Central memory CD4-positive, alpha-beta T cell (primary cell): ENCODE measurements around the gene FTO.
"Not testable (repeated sequence)": the region's sequence is repeated elsewhere in the genome, so short reads cannot be mapped to it uniquely, and the experiment has no call there.

Experiments
- DNase-seq: peaks from one replicate; pipeline ENCODE4 v3.0.0; 2022

Gene FTO

DNA sequence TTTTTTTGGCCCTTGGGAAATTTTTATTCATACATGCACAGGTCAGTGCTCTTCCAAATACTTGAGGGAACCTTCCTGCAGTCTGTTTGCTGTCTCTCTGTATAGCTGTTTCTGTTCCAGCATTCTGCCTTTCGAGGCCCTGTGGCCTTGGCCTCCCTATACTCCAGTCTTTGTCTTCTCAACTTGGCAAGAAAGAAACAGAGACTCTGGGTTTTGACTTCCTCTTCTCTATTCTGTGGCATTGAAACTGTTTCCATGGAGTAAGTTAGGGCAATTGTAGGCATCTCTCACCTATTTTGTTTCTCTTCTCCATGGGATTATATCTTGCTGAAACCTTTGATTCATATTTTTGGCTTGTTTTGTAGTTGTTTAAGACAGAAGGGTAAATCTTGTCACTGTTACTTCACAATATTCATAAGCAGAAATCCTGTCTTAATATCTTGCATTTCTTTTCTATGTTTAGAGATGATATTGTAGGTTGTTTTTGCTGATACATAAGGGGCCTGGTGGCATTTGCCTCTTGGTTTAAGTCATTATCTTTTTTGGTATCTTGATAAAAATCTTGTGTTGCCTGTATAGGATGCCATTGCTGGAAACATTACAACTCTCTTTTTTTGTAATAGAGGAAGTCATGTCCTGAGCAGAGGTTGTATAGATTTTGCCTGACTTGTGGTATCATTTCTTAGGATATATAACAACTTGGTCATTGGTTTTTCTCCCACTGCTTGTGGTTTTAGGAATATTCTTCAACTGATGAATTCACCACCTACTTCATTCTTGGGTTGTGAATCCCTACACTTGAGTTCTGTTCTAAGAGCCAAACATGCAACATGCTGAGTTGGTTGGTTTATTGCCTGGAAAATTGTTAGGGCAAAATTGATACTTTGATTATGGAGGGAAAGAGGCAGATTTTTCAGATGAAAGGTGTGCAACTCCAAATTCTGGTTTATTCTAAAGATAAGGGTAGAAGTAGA is 168.6 kb downstream of the FTO start:
- no peak for DNase-seq

DNA sequence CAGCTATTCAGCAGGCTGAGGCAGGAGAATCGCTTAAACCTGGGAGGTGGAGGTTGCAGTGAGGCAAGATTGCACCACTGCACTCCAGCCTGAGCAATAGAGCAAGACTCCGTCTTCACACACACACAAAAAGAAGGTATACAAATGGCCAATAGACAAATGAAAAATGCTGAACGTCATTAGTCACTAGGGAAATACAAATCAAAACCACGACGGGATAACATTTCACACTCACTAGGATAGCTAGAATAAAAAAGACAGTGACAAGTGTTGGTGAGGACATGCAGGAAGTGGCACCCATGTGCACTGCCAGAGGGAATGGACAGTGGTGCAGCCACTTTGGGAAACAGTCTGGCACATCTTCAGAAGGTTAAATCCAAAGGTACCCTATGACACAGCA is 172.9 kb downstream of the FTO start:
- DNase-seq = no peak

- no peak for DNase-seq
Observed at GRCh38 chr16:53878216-53878615, 174.3 kb downstream of the FTO start.

- DNase-seq = no peak
Observed at GRCh38 chr16:53881371-53881770, 177.4 kb downstream of the FTO start.

GRCh38 chr16:53882310-53882709 is 178.4 kb downstream of the FTO start:
- no peak for DNase-seq

DNA sequence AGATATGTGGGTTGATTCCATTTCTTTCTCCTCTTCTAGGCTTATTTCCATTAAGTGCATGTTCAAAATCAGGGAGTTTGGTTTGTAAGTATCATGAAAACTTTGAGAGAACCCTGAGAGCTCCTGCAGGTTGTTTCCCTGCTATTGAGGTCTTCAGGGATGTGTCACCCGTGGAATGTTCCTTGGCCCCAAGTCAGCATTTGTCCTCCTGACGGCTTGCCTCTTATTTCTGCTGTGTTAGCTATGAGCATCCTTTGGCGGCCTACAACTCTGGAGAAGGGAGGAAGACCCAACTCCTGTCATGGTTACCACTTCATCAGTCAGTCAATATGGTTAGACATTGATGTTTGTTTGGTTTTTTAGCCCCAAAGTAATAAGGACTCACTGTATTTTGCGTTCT is 180.8 kb downstream of the FTO start:
- DNase-seq = no peak

GRCh38 chr16:53886482-53887378 is 182.8 kb downstream of the FTO start:
- no peak for DNase-seq

- DNase-seq = no peak
Observed at GRCh38 chr16:53888222-53888621, 184.3 kb downstream of the FTO start.

- DNase-seq = not testable (repeated sequence)
Observed at GRCh38 chr16:53890877-53891276, 186.9 kb downstream of the FTO start.

DNA sequence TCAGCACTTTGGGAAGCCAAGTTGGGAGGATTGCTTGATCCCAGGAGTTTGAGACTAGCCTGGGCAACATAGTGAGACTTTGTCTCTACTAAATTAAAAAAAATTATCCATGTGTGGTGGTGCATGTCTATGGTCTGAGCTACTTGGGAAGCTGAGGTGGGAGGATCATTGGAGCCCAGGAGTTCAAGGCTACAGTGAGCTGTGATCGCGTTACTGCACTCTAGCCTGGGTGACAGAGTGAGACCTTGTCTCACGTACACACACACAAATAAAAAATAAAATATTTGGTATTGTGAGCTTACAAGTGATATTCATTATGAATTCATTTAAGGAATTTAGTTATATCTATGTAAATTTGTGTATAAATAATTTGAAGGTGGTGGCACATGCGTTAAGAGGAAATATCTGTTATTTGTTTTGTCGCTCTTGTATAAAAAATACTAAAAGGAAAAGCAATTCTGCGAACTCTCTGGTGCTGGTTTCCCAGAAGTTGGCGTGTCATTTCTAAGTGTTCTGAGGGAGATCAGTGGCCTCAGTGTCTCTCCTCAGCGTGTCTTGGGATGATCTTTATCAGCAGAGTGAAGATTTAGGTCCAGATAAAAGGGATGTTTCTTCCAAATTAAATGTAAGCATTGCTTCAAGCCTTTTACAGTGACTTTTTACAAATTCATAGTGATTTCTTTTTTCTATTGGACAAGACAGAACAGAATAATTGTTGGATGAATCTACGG is 187.6 kb downstream of the FTO start:
- no peak for DNase-seq

DNA sequence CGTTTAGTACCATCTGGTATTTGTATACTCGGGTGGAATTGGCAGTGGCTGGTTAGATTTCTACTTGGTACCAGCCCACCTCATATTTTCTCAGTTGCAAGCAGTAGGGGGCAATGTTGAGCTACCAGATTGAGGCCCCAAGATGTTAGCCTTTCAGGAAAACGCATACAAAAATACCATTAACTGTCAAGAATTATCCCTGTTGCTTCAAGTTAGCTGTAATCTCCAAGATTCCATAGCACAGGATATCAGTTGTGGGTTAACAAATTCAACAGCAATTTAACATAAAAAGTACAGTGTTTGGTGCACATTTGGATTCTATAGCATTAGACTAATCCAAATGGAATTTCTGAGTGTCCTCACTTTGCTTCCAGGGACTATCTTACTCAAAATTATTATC is 188.2 kb downstream of the FTO start:
- DNase-seq = peak; percentile 20

GRCh38 chr16:53893731-53894435 is 189.9 kb downstream of the FTO start:
- DNase-seq = no peak

- DNase-seq = no peak
Observed at GRCh38 chr16:53894686-53895085, 190.7 kb downstream of the FTO start.

DNA sequence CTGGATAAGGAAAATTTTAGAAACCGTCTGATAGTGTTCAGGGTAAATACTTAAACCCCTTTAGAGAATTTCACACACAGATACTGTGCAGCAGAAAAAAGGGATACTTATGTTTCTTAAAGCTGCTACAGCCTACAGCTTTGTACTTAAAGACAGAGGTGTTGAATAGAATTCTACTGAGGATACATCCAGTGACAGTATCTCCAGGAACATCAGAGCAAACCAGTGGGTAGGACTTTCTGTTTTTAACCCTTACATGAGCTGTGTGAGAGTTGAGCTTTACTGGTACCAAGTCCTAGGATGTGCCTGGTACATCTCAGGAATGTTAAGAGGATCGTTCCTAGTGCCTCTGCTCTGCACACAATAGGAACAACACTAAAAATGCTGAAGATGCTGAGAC is 191.5 kb downstream of the FTO start:
- DNase-seq = no peak

DNA sequence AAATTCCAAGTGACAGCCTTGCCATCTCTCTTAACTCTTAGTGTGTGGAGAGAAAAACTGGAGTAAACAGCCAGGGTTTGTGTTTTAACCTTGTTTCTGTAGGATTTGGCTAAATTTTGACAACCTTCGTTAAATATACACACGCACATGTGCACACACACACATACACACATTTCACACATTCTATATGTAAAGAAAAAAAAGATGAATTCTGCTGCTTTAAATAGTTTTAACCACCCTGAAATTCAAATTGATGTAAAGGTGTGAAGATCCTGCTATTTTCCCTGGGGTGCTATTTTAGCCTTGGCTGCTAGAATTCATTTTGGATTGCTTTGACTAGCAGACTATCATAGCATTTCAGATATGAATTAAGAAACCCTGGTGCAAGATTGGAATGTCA is 191.9 kb downstream of the FTO start:
- DNase-seq = no peak

- DNase-seq = no peak
Observed at GRCh38 chr16:53896722-53897121, 192.8 kb downstream of the FTO start.

DNA sequence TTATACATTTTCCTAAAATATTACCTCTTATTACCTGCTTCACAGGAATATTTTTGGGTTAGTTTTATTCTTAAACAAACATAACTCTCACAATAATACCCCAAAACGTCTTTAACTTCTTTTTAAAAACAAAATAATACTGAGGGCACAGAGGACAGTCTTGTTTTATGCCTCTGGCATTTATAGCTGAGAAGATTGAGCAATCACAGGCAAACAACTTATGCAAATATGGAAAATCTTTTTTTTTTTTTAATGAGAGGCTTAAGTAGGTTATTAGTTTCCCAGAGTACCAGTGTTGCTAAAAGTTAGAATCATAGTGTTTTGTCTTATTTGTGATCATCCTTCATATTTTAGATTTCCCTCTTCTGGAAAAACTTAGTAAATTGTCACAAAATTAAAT is 195.0 kb downstream of the FTO start:
- no peak for DNase-seq

DNA sequence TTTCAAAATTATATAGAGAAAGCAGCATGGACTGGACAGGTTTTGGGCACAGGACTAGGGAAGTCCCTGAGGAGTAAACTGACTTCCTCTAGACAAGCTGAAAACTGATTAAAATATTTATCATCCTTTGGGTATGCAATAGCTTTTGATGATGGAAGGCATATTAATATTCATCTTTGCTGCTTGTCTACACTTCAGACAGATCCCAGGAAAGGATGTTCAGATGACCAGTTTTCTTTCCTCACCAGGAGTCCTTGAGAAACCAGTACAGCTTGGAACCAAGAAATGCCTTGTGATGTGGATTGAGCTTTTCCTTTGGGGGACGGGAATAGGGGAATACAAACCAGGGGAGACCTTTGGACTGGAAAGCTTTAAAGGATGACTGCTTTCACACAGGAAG is 195.5 kb downstream of the FTO start:
- no peak for DNase-seq

DNA sequence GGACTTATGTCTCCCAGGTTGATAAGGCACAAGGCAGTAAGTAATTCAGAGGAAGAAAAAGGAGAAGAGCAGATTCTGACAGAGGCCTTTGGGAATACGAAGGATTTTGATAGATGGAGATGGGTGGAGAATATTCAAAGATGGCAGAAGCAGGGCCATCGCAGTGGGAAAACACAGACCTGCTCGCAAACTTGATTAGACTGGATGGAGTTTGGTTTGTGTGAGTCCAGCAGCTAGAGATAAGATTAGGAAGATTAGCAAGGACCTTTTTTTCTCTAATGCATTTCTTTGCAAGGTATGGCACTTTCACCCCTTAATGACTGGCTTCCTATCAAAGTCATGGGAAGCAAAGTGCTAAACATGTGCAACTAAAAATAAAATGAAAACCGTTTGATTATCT is 196.7 kb downstream of the FTO start:
- DNase-seq = no peak

- no peak for DNase-seq
Observed at GRCh38 chr16:53901408-53901807, 197.5 kb downstream of the FTO start.

GRCh38 chr16:53904533-53904932 is 200.6 kb downstream of the FTO start:
- DNase-seq = no peak

DNA sequence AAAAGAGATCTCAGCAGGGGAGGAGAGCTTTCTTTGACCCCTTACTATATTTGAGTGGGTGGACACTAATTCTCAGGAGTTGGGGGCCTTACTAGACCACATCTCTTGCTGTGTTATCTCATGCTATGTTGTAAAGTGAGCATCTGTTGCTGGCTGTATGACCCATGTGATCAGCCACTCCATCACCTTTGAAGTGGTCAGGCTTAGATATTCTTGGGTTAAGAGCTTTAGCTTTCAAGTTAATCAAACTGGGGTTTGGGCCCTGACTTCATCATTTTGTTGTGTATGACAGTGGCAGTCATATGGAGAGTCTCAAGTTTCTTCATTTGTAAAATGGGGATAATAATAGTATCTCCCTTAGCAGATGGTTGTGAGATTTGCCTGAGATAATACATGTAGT is 201.1 kb downstream of the FTO start:
- no peak for DNase-seq
